ENCODE data around the gene C16orf74.

GRCh38 chr16:85765211-85765610 is 14.3 kb upstream of the C16orf74 start:
- TF ChIP-seq EZH2 (optimal IDR thresholded peaks at IDR 0.05; ENCODE audit: low read depth, low read length): no peak
- TF ChIP-seq CTCF (IDR thresholded peaks at IDR 0.05; ENCODE audit: low read length): no peak
- TF ChIP-seq EZH2phosphoT487 (IDR thresholded peaks at IDR 0.05; ENCODE audit: low read length): no peak
